KMS-11 (cell line): ENCODE data around the gene GNAT2.

Source experiments
- H2AFZ ChIP-seq: fragments of 200-600 bp; sonication (generic); 2 replicates; pipeline ENCODE4 v1.6.1; 2016; ENCODE audit warnings: antibody characterized with exemption, mixed run types, low read depth
- H3K27ac ChIP-seq: fragments of 200-600 bp; sonication (generic); 2 replicates; pipeline ENCODE4 v1.6.1; 2016; ENCODE audit warnings: mild to moderate bottlenecking, mixed run types
- H3K27me3 ChIP-seq: fragments of 200-600 bp; sonication (generic); 2 replicates; pipeline ENCODE4 v1.6.1; 2017; ENCODE audit warnings: mild to moderate bottlenecking, low read depth, mixed run types, moderate library complexity; ENCODE audit not compliant: insufficient read depth
- H3K36me3 ChIP-seq: fragments of 200-600 bp; sonication (generic); 2 replicates; pipeline ENCODE4 v1.6.1; 2017; ENCODE audit warnings: mild to moderate bottlenecking, mixed run types; ENCODE audit not compliant: insufficient read depth
- H3K4me1 ChIP-seq: fragments of 200-600 bp; sonication (generic); 2 replicates; pipeline ENCODE4 v1.6.1; 2016; ENCODE audit warnings: mild to moderate bottlenecking, low read depth, mixed run types; ENCODE audit not compliant: poor library complexity, severe bottlenecking
- H3K4me2 ChIP-seq: fragments of 200-600 bp; sonication (generic); 2 replicates; pipeline ENCODE4 v1.7.0; 2016; ENCODE audit warnings: mild to moderate bottlenecking, mixed run types
- H3K4me3 ChIP-seq: fragments of 200-600 bp; sonication (generic); IDR thresholded peaks from 2 replicates; pipeline ENCODE4 v1.6.1; 2017; ENCODE audit warnings: low read depth, low read length, mixed read lengths; ENCODE audit not compliant: insufficient read depth
- H3K79me2 ChIP-seq: fragments of 200-600 bp; sonication (generic); 2 replicates; pipeline ENCODE4 v1.6.1; 2016; ENCODE audit warnings: low read depth, mixed run types; ENCODE audit not compliant: insufficient read depth
- H3K9ac ChIP-seq: fragments of 200-600 bp; sonication (generic); 2 replicates; pipeline ENCODE4 v1.6.1; 2016; ENCODE audit warnings: mild to moderate bottlenecking, mixed run types
- H4K20me1 ChIP-seq: fragments of 200-600 bp; sonication (generic); 2 replicates; pipeline ENCODE4 v1.6.1; 2016; ENCODE audit warnings: mild to moderate bottlenecking, mixed run types; ENCODE audit not compliant: insufficient read depth
- CTCF ChIP-seq: fragments of 200-600 bp; sonication (generic); conservative IDR thresholded peaks from 2 replicates; pipeline ENCODE4 v1.6.1; 2017; ENCODE audit warnings: low read depth, mild to moderate bottlenecking, antibody characterized with exemption, low read length, moderate library complexity, mixed read lengths

Gene GNAT2

GRCh38 chr1:109649491-109649914 is 30.1 kb upstream of the GNAT2 start:
- H3K27me3 ChIP-seq = no peaks in the 10 kb centered on the region; the same call in 1 of the 2 replicates
- H3K27ac ChIP-seq = no peak overlapping the region
- no peaks in the 10 kb centered on the region for H3K79me2 ChIP-seq
- no peak overlapping the region for H2AFZ ChIP-seq
- H3K4me2 ChIP-seq = no peak overlapping the region
- H3K4me3 ChIP-seq = no peak overlapping the region
- H3K9ac ChIP-seq = no peak overlapping the region
- no peaks in the 10 kb centered on the region for H3K36me3 ChIP-seq
- H4K20me1 ChIP-seq = no peaks in the 10 kb centered on the region
- no peaks in the 10 kb centered on the region for H3K4me1 ChIP-seq
- TF ChIP-seq CTCF = no peak

GRCh38 chr1:109644670-109645069 is 25.3 kb upstream of the GNAT2 start:
- H3K27ac ChIP-seq = no peak overlapping the region
- H3K36me3 ChIP-seq = no peaks in the 10 kb centered on the region
- no peak overlapping the region for H3K4me2 ChIP-seq
- no peak for TF ChIP-seq CTCF
- peaks cover 17% of the 10 kb centered on the region for H3K4me1 ChIP-seq
- no peaks in the 10 kb centered on the region for H3K27me3 ChIP-seq
- H3K4me3 ChIP-seq = no peak overlapping the region
- H3K79me2 ChIP-seq = no peaks in the 10 kb centered on the region
- no peaks in the 10 kb centered on the region for H4K20me1 ChIP-seq
- H3K9ac ChIP-seq = no peak overlapping the region
- no peak overlapping the region for H2AFZ ChIP-seq

- no peaks in the 10 kb centered on the region for H3K27me3 ChIP-seq
- no peaks in the 10 kb centered on the region for H3K79me2 ChIP-seq
- peak overlapping the region; percentile 70 for H3K4me2 ChIP-seq
- peak overlapping the region; percentile 95 for H2AFZ ChIP-seq
- peak; percentile 97 for TF ChIP-seq CTCF
- H3K4me3 ChIP-seq = peak overlapping the region; percentile 65
- no peaks in the 10 kb centered on the region for H4K20me1 ChIP-seq
- H3K4me1 ChIP-seq = peaks cover 17% of the 10 kb centered on the region
- no peaks in the 10 kb centered on the region for H3K36me3 ChIP-seq
- H3K9ac ChIP-seq = no peak overlapping the region; the same call in 1 of the 2 replicates
- no peak overlapping the region for H3K27ac ChIP-seq
These were observed 24.2 kb upstream of the GNAT2 start for GRCh38 chr1:109643385-109644230.

- Histone ChIP-seq H3K9ac (no peak overlapping the region), H2AFZ (no peak overlapping the region), H3K4me3 (no peak overlapping the region), H3K4me1 (peaks cover 17% of the 10 kb centered on the region), H3K79me2 (no peaks in the 10 kb centered on the region), H3K4me2 (no peak overlapping the region), H4K20me1 (no peaks in the 10 kb centered on the region), H3K36me3 (no peaks in the 10 kb centered on the region), H3K27ac (no peak overlapping the region), H3K27me3 (no peaks in the 10 kb centered on the region)
- no peak for TF ChIP-seq CTCF
These were observed 23.2 kb upstream of the GNAT2 start for GRCh38 chr1:109642626-109643025.
